CD14-positive monocyte (primary cell): Measurements from ENCODE around the gene SYTL2. TPM values are rescaled to one million over a fixed set of nuclear protein-coding genes. Genes with fewer than 3 reads are reported as not detected.

Source experiments
- DNase-seq, 3 donors: peaks; one replicate each; pipeline ENCODE4 v3.0.0-alpha.2; 2011 to 2022
- H2AFZ ChIP-seq: 2 replicates; pipeline ENCODE4 v1.6.0; 2012; ENCODE audit warnings: mild to moderate bottlenecking, low read depth, low read length, inconsistent platforms; ENCODE audit not compliant: insufficient read depth, poor library complexity, severe bottlenecking
- H3K27ac ChIP-seq, 2 donors: 1 replicate in 1 of 2; 2 replicates in 1 of 2; pipeline ENCODE4 v1.5.1; 2012 to 2013; ENCODE audit warnings: low read length in 2 of 2, control low read depth in 1 of 2, inconsistent platforms in 1 of 2, low read depth in 1 of 2, mild to moderate bottlenecking in 1 of 2
- H3K27me3 ChIP-seq, 2 donors: one replicate each; pipeline versions ENCODE4 v1.6.0 to v1.6.1; 2011 to 2013; ENCODE audit warnings: low read length in 2 of 2; ENCODE audit not compliant: control insufficient read depth in 2 of 2, insufficient read depth in 2 of 2
- H3K36me3 ChIP-seq, 2 donors: replicated peaks in 1 of 2; 1 replicate in 1 of 2; 2 replicates in 1 of 2; pipeline versions ENCODE4 v1.5.1 to v1.6.1; 2012 to 2013; ENCODE audit warnings: low read length in 2 of 2, control low read depth in 1 of 2, inconsistent platforms in 1 of 2, mild to moderate bottlenecking in 1 of 2; ENCODE audit not compliant: insufficient read depth in 2 of 2, control insufficient read depth in 1 of 2
- H3K4me1 ChIP-seq, 2 donors: 1 replicate in 1 of 2; 2 replicates in 1 of 2; pipeline versions ENCODE4 v1.5.1 to v1.6.1; 2012 to 2013; ENCODE audit warnings: low read length in 2 of 2, control low read depth in 1 of 2, inconsistent platforms in 1 of 2, mild to moderate bottlenecking in 1 of 2, moderate library complexity in 1 of 2; ENCODE audit not compliant: insufficient read depth in 2 of 2, control insufficient read depth in 1 of 2
- H3K4me2 ChIP-seq: replicated peaks from 2 replicates; pipeline ENCODE3; 2012; ENCODE audit warnings: low read length, moderate library complexity, mild to moderate bottlenecking; ENCODE audit not compliant: poor library complexity, severe bottlenecking; ENCODE audit errors: extremely low read depth
- H3K4me3 ChIP-seq, 3 experiments: fragments of 200-600 bp in 1 of 3; sonication (generic) in 1 of 3; replicated peaks in 1 of 3; 1 replicate in 2 of 3; 2 replicates in 1 of 3; pipeline ENCODE4 v1.5.1; 2011 to 2013; ENCODE audit warnings: low read length in 3 of 3, mild to moderate bottlenecking in 3 of 3, control low read depth in 2 of 3, low read depth in 2 of 3, inconsistent platforms in 1 of 3, moderate library complexity in 1 of 3
- H3K79me2 ChIP-seq: 2 replicates; pipeline ENCODE4 v1.6.0; 2012; ENCODE audit warnings: mild to moderate bottlenecking, control low read depth, inconsistent platforms, low read length, moderate library complexity; ENCODE audit not compliant: insufficient read depth
- H3K9ac ChIP-seq: 2 replicates; pipeline ENCODE4 v1.6.0; 2017; ENCODE audit warnings: low read length, mild to moderate bottlenecking; ENCODE audit not compliant: insufficient read depth, poor library complexity, severe bottlenecking
- H3K9me3 ChIP-seq, 2 donors: replicated peaks in 1 of 2; 1 replicate in 1 of 2; 2 replicates in 1 of 2; pipeline versions ENCODE4 v1.5.1 to v1.6.1; 2012 to 2013; ENCODE audit warnings: low read length in 2 of 2, control low read depth in 1 of 2; ENCODE audit not compliant: control insufficient read depth in 1 of 2, insufficient read depth in 1 of 2
- H4K20me1 ChIP-seq: 2 replicates; pipeline ENCODE4 v1.6.0; 2012; ENCODE audit warnings: mild to moderate bottlenecking, low read length, control low read depth, moderate library complexity; ENCODE audit not compliant: insufficient read depth
- H3K27ac Mint-ChIP-seq, 7 donors: one replicate each; pipeline ENCODE4 v1.8.0; 2020; ENCODE audit warnings: mild to moderate bottlenecking in 7 of 7, mixed read lengths in 7 of 7, moderate library complexity in 6 of 7, inconsistent platforms in 2 of 7
- H3K27me3 Mint-ChIP-seq, 3 donors: one replicate each; pipeline ENCODE4 v1.8.0; 2021 to 2022; ENCODE audit warnings: low read depth in 3 of 3, mild to moderate bottlenecking in 3 of 3, mixed read lengths in 3 of 3, moderate library complexity in 3 of 3, inconsistent platforms in 1 of 3
- H3K36me3 Mint-ChIP-seq, 2 donors: one replicate each; pipeline ENCODE4 v1.8.0; 2020; ENCODE audit warnings: mixed read lengths in 2 of 2, inconsistent platforms in 1 of 2, mild to moderate bottlenecking in 1 of 2
- H3K4me1 Mint-ChIP-seq: one replicate; pipeline ENCODE4 v1.8.0; 2020; ENCODE audit warnings: mild to moderate bottlenecking, mixed read lengths
- H3K4me3 Mint-ChIP-seq, 2 donors: one replicate each; pipeline ENCODE4 v1.8.0; 2020; ENCODE audit warnings: mild to moderate bottlenecking in 2 of 2, mixed read lengths in 2 of 2, moderate library complexity in 1 of 2
- H3K9me3 Mint-ChIP-seq, 7 donors: one replicate each; pipeline ENCODE4 v1.8.0; 2020 to 2022; ENCODE audit warnings: mixed read lengths in 7 of 7, mild to moderate bottlenecking in 6 of 7, moderate library complexity in 6 of 7, inconsistent platforms in 2 of 7
- WGBS: methylation state at CpG from one replicate; pipeline ENCODE4 v1.1.5; 2013; ENCODE audit warnings: missing lambda C conversion rate; ENCODE audit not compliant: insufficient coverage; 5-methylcytosine and 5-hydroxymethylcytosine counted together
- intact Hi-C, 2 donors: fragments of 100-400 bp; cut with micrococcal nuclease; formaldehyde crosslinking; loops; one replicate each; pipeline versions ENCODE4 v1.15.0 to v1.15.1; 2023
- polyA plus RNA-seq, 3 donors: library from polyadenylated mRNA; depleted of rRNA in 1 of 3; unstranded in 2 of 3; stranded (reverse) in 1 of 3; fragments of 300-500 nt in 2 of 3; fragments of >200 nt in 1 of 3; fragmentation: Illumina TruSeq in 2 of 3; gene quantifications; 1 replicate in 2 of 3; 2 replicates in 1 of 3; pipeline ENCODE4 v1.2.3, GENCODE V29; 2012 to 2021
- TF ChIP-seq, protein P1 (sequence below): fragments of 200-600 bp; IDR thresholded peaks from one replicate; pipeline ENCODE4 v1.8.0; 2022; ENCODE audit warnings: antibody characterized with exemption, mild to moderate bottlenecking

SYTL2 gene
- polyA plus RNA-seq, 3 donors, result 0.30 to 0.48 (median 0.34) TPM

DNA sequence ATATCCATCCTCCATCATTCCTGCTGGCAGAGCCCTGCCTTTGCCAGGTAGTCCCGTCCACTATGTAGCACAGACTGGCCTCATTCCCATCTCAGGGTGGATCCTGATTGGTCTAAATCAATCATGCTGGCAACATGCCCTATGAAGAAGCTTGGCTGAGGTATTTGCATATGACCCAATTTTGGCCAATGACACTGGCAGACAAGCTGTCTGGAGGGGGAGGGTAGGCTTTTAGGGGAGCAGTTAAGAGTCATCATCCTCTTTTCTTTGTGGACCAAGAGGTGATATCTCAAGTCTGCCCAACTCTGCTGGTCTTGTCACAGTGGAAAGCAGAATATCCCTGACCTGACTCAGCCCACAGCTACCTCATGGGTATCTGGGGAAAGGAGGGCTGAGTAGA, 130.0 kb downstream of the SYTL2 start:
- TF ChIP-seq, protein P1, sequence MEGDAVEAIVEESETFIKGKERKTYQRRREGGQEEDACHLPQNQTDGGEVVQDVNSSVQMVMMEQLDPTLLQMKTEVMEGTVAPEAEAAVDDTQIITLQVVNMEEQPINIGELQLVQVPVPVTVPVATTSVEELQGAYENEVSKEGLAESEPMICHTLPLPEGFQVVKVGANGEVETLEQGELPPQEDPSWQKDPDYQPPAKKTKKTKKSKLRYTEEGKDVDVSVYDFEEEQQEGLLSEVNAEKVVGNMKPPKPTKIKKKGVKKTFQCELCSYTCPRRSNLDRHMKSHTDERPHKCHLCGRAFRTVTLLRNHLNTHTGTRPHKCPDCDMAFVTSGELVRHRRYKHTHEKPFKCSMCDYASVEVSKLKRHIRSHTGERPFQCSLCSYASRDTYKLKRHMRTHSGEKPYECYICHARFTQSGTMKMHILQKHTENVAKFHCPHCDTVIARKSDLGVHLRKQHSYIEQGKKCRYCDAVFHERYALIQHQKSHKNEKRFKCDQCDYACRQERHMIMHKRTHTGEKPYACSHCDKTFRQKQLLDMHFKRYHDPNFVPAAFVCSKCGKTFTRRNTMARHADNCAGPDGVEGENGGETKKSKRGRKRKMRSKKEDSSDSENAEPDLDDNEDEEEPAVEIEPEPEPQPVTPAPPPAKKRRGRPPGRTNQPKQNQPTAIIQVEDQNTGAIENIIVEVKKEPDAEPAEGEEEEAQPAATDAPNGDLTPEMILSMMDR, result no peak
- Mint-ChIP-seq H3K27ac (no peak overlapping the region), H3K4me1 (peaks cover 15% of the 10 kb centered on the region), H3K9me3 (no peaks in the 10 kb centered on the region), H3K4me3 (no peak overlapping the region), H3K27me3 (peaks cover 0 to 3% (median 0%) of the 10 kb centered on the region in 3 donors), H3K36me3 (no peaks in the 10 kb centered on the region)
- H3K9me3 ChIP-seq, result no peaks in the 10 kb centered on the region
- H3K36me3 ChIP-seq, result no peaks in the 10 kb centered on the region
- H3K27me3 ChIP-seq, result no peaks in the 10 kb centered on the region
- no CpG with 5 or more reads among the region's 1 CpG for WGBS
- no peak overlapping the region for H2AFZ ChIP-seq
- no peak overlapping the region for H3K4me3 ChIP-seq
- no peak overlapping the region for H3K9ac ChIP-seq
- peaks cover 0 to 7% of the 10 kb centered on the region in 2 donors for H3K4me1 ChIP-seq
- H3K27ac ChIP-seq, result no peak overlapping the region
- H3K79me2 ChIP-seq, result no peaks in the 10 kb centered on the region
- H4K20me1 ChIP-seq, result no peaks in the 10 kb centered on the region
- no peak overlapping the region for H3K4me2 ChIP-seq
- intact Hi-C loops, result no loop called here
- no peak for DNase-seq

DNA sequence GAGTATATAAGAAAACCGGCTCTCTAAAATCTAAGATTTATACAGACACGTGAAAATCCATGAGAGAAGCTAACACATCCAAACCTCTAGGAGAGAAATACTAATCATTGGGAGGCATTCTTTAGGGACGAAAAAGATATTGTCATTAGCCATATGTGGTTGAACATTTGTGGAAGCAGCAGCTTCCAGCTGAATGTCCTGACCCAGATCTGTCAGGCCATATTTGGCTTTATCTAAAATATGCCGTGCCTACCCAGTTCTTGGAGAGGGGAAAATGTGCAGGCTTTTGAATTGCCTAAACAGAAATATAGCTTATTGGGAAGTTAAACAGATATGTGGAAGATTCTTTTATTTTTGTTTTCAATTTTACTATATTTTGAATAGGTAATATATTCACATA, 131.4 kb downstream of the SYTL2 start:
- Mint-ChIP-seq H3K4me3 (no peak overlapping the region), H3K4me1 (peaks cover 15% of the 10 kb centered on the region), H3K27ac (no peak overlapping the region), H3K9me3 (no peaks in the 10 kb centered on the region), H3K36me3 (no peaks in the 10 kb centered on the region), H3K27me3 (peaks cover 0 to 3% (median 3%) of the 10 kb centered on the region in 3 donors)
- intact Hi-C loops, result no loop called here
- WGBS, result 100% methylated on average over 1 of the region's 4 CpGs
- Histone ChIP-seq H3K79me2 (no peaks in the 10 kb centered on the region), H2AFZ (no peak overlapping the region), H3K4me2 (no peak overlapping the region), H3K36me3 (no peaks in the 10 kb centered on the region), H3K4me3 (no peak overlapping the region), H3K9ac (no peak overlapping the region), H4K20me1 (no peaks in the 10 kb centered on the region), H3K27me3 (no peaks in the 10 kb centered on the region), H3K4me1 (peaks cover 0 to 7% of the 10 kb centered on the region in 2 donors), H3K9me3 (no peaks in the 10 kb centered on the region), H3K27ac (no peak overlapping the region)
- DNase-seq, result no peak
- TF ChIP-seq, protein P1, result no peak
